Astrocyte of the cerebellum (primary cell): ENCODE data around the gene SCLY.

Source experiments
- DNase-seq: peaks from one replicate; pipeline ENCODE4 v3.0.0-alpha.2; 2011; ENCODE audit warnings: low read depth
- H3K4me3 ChIP-seq: 2 replicates; pipeline ENCODE4 v1.5.1; 2011; ENCODE audit warnings: mild to moderate bottlenecking, low read depth, low read length, moderate library complexity
- CTCF ChIP-seq: IDR thresholded peaks from 2 replicates; pipeline ENCODE4 v1.5.1; 2012; ENCODE audit warnings: low read length, low read depth, moderate library complexity, mild to moderate bottlenecking; ENCODE audit errors: missing control alignments
- in situ Hi-C: cut with HindIII; loops from 2 replicates; pipeline ENCODE4 v1.10.0; 2017; ENCODE audit warnings: low sequenced_read_pairs

SCLY gene

GRCh38 chr2:238095143-238095542 is 34.3 kb downstream of the SCLY start:
- no peak for TF ChIP-seq CTCF
- in situ Hi-C loops: no loop called here
- no peak for DNase-seq
- H3K4me3 ChIP-seq: no peak overlapping the region

GRCh38 chr2:238096311-238097011 is 35.7 kb downstream of the SCLY start:
- H3K4me3 ChIP-seq: no peak overlapping the region
- in situ Hi-C loops: no loop called here
- DNase-seq: peak; percentile 6
- TF ChIP-seq CTCF: no peak

GRCh38 chr2:238097201-238097987 is 36.6 kb downstream of the SCLY start:
- in situ Hi-C loops: no loop called here
- no peak for DNase-seq
- TF ChIP-seq CTCF: no peak
- H3K4me3 ChIP-seq: no peak overlapping the region

- in situ Hi-C loops: no loop called here
- no peak overlapping the region for H3K4me3 ChIP-seq
- no peak for TF ChIP-seq CTCF
- peak; percentile 36 for DNase-seq
Measured at GRCh38 chr2:238097988-238098871, 37.4 kb downstream of the SCLY start.

GRCh38 chr2:238098901-238099713 is 38.3 kb downstream of the SCLY start:
- TF ChIP-seq CTCF: no peak
- H3K4me3 ChIP-seq: no peak overlapping the region
- DNase-seq: peak; percentile 50
- in situ Hi-C loops: no loop called here

- in situ Hi-C loops: no loop called here
- H3K4me3 ChIP-seq: no peak overlapping the region
- DNase-seq: no peak
- TF ChIP-seq CTCF: no peak
Measured at GRCh38 chr2:238099714-238100048, 38.9 kb downstream of the SCLY start.
